HEK293T (cell line): ENCODE results near the gene AGAP3.

ENCODE experiments used
- CTCF ChIA-PET: fragments of 350-600 bp; formaldehyde crosslinking; extraction: SDS; loops from one replicate; lab custom pipeline; 2021; ENCODE audit warnings: antibody characterized with exemption, inconsistent platforms; lab: Yijun Ruan, JAX
- POLR2A ChIA-PET: fragments of 350-600 bp; formaldehyde crosslinking; extraction: SDS; loops from one replicate; lab custom pipeline; 2020; ENCODE audit warnings: antibody characterized with exemption, inconsistent platforms; lab: Yijun Ruan, JAX
- DNase-seq: peaks from one replicate; pipeline ENCODE4 v3.0.0; 2012; ENCODE audit warnings: mixed read lengths; ENCODE audit errors: extremely low spot score
- BHLHE40 ChIP-seq: fragments of 450-650 bp; IDR thresholded peaks from 2 replicates; pipeline ENCODE4 v1.6.1; 2016; ENCODE audit warnings: mild to moderate bottlenecking, moderate library complexity, borderline replicate concordance
- CTBP1 ChIP-seq: fragments of 450-650 bp; IDR thresholded peaks from 2 replicates; pipeline ENCODE4 v1.6.1; 2016; ENCODE audit warnings: borderline replicate concordance
- ELF4 ChIP-seq: fragments of 450-650 bp; IDR thresholded peaks from 2 replicates; pipeline ENCODE4 v1.6.1; 2017; ENCODE audit warnings: antibody characterized with exemption
- FOXA1 ChIP-seq: fragments of 450-650 bp; IDR thresholded peaks from 2 replicates; pipeline ENCODE4 v1.6.1; 2016; ENCODE audit warnings: mild to moderate bottlenecking
- FOXK2 ChIP-seq: fragments of 450-650 bp; IDR thresholded peaks from 2 replicates; pipeline ENCODE4 v1.6.1; 2016; ENCODE audit warnings: mild to moderate bottlenecking
- FOXM1 ChIP-seq: fragments of 450-650 bp; IDR thresholded peaks from 2 replicates; pipeline ENCODE4 v1.6.1; 2017; ENCODE audit warnings: mild to moderate bottlenecking, borderline replicate concordance
- HDGF ChIP-seq: fragments of 450-650 bp; IDR thresholded peaks from 2 replicates; pipeline ENCODE4 v1.6.1; 2017; ENCODE audit warnings: antibody characterized with exemption, borderline replicate concordance
- L3MBTL2 ChIP-seq: fragments of 450-650 bp; conservative IDR thresholded peaks from 2 replicates; pipeline ENCODE4 v1.6.1; 2016; ENCODE audit warnings: mild to moderate bottlenecking
- LEF1 ChIP-seq: fragments of 450-650 bp; IDR thresholded peaks from 2 replicates; pipeline ENCODE4 v1.6.1; 2017; ENCODE audit warnings: mild to moderate bottlenecking, borderline replicate concordance
- SP1 ChIP-seq: fragments of 450-650 bp; IDR thresholded peaks from 2 replicates; pipeline ENCODE4 v1.6.1; 2017
- SUZ12 ChIP-seq: fragments of 450-650 bp; IDR thresholded peaks from 2 replicates; pipeline ENCODE4 v1.6.1; 2016; ENCODE audit warnings: mild to moderate bottlenecking
- ZNF384 ChIP-seq: fragments of 450-650 bp; IDR thresholded peaks from 2 replicates; pipeline ENCODE4 v1.6.1; 2016
- TF ChIP-seq, protein P1 (sequence below): fragments of 450-650 bp; IDR thresholded peaks from 2 replicates; pipeline ENCODE4 v1.6.1; 2016

AGAP3 gene

DNA sequence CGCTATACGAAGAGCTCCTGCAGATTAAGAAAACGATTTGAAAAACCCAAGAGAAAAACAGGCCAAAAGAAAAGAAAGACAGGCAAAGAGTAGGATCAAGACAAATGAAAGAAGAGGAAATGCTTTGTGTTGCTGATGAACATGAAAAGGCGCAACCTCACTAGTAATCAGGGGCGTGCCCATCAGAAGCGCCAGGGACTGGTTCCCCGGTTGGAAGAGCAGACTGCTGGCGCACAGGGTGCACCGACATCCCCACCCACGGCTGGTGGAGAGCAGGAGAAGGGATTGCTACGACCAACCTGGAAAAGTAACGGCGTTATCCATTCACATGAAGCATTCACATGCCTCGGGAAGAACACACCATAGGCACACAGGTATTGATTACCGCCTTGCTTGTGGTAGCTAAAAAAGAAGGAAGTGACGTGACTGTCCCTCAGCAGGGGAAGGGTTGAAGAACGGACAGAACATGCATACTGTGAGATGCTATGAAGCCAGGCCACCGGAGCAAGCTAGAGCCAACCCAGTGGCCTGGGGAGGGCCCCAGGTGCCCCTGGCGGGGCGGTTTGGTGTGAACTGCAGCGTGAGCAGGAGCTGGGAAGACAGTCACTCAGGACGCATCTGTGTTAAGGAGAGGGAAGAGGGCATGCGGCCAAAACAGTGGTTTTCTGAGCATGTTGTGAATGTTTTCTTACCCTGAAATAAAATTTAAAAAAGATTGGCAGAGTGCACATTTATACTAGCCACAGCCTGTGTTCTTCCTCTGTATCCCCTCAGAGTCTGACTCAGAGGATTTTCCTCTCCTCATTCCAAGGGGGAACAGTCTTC is 18.3 kb downstream of the AGAP3 start:
- CTCF ChIA-PET = no interaction called here

DNA sequence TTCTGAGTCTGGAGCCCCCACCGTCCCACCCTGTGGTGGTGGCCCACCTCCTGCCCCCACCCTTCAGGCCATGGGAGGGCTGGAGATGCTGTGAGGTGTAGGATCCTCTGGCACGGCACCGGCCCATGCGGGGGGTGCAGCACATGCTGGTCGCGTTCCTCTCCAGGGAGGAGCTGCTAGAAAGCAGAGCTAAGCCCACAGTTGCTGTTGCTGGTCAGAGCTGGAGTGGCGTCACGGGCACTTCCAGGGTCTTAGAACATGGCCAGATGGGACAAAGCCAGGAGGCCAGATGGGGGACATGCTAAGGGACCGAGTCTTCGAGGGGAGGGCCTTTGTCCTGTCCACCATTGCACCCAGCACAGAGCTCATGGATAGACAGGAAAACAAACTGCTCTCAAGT is 21.6 kb downstream of the AGAP3 start:
- no peak for TF ChIP-seq BHLHE40
- TF ChIP-seq SUZ12 = no peak
- TF ChIP-seq, protein P1, sequence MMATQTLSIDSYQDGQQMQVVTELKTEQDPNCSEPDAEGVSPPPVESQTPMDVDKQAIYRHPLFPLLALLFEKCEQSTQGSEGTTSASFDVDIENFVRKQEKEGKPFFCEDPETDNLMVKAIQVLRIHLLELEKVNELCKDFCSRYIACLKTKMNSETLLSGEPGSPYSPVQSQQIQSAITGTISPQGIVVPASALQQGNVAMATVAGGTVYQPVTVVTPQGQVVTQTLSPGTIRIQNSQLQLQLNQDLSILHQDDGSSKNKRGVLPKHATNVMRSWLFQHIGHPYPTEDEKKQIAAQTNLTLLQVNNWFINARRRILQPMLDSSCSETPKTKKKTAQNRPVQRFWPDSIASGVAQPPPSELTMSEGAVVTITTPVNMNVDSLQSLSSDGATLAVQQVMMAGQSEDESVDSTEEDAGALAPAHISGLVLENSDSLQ = no peak
- no peak for TF ChIP-seq LEF1
- TF ChIP-seq HDGF = no peak
- no peak for TF ChIP-seq FOXM1
- TF ChIP-seq SP1 = no peak
- no peak for TF ChIP-seq ELF4
- no peak for DNase-seq
- POLR2A ChIA-PET = interaction anchor here (1.1 to 1.6 kb wide), 3 partner anchors 27 to 89 kb away, joined by 4 to 5 read pairs (median 5); partner anchors contain the start of genes ABCB8 and FASTK
- CTCF ChIA-PET = interaction anchor here (1.4 to 2.6 kb wide), 2 partner anchors 23 to 31 kb away, joined by 5 read pairs; no protein-coding TSS in a partner anchor

More for the DNA sequence above, 18.3 kb downstream of the AGAP3 start:
- POLR2A ChIA-PET = no interaction called here
- no peak for DNase-seq
- no peak for TF ChIP-seq FOXK2

DNA sequence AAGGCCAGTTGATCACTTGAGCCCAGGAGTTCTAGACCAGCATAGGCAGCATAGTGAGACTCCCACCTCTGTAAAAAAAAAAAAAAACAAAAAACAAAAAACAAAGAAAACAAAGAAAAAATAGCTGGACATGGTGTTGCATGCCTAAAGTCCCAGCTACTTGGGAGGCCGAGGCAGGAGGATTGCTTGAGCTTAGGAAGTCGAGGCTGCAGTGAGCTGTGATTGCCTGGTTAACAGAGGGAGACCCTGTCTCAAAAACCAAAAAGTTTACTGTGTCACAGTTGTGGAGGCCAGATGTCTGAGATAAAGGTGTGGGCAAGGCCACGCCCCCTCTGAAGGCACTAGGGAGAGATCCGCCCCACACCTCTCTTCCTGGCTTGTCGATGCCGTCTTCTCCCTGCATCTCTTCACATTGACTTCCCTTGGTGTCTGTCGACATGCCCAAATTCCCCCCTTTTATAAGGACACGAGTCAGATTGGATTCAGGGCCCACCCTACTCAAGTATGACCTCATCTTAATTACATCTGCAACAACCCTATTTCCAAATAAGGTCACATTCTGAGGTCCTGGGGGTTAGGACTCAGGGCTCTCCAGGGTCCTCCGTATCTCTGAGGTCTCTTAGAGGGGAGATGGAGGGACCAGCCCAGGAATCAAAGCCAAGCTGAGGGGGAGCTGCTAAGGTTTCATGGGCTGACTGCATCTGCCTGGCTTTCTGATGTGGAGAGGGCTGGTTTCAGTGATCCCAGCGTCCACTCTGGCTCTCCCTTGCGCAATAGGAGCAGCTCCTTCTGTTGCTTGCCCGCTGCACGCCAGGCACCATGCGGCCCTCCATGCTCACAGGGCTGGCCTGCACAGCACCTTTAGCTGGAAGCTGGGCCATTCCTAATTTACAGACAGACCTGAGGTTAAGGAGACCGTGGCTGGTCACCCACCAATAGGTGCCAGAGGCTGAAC is 23.1 kb downstream of the AGAP3 start:
- POLR2A ChIA-PET = interaction anchor here (0.9 to 1.7 kb wide), 5 partner anchors 29 to 90 kb away, joined by 3 to 10 read pairs (median 5); partner anchors contain the start of genes ABCB8 and FASTK
- CTCF ChIA-PET = interaction anchor here (0.7 to 2.6 kb wide), 12 partner anchors 10 to 211 kb away, joined by 3 to 13 read pairs (median 4); partner anchors contain the start of genes CHPF2 and SLC4A2
- no peak for DNase-seq
- TF ChIP-seq BHLHE40 (no peak), CTBP1 (no peak), SP1 (no peak), ELF4 (no peak), SUZ12 (no peak)

DNA sequence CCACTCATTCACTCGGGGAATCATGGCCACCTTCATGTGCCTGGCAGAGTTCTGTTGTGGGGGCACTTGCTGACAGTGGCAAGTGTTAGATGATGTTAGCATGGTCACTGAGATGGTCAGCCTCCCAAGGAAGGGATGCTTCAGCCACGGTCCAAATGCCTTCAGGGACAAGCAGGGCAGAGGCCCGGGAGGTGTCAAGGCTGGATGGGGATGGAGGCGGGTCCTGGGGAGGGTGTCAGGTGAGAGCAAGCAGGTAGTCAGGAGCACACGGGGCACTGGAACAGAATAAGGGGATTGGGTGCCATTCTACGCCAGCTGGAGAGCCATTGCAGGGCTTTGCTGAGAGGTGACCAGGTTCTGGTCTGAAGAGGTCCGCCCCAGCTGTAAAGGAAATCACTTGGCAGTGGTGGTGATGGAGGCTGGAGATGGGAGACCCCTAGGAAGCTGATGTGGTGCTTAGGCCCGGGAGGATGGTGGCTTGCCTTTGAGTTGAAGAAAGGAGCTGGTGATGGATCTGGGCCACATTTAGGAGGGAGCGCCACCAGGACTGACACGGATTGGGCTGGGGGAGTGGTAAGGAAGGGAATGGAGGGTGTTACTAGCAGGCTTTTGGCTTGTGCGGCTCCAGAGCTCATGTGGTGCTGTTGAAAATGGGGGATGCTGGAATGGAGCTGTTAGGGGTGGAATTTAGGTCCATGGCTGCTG is 24.1 kb downstream of the AGAP3 start:
- no peak for DNase-seq
- TF ChIP-seq HDGF = 0 out of 2 replicates have a peak, but pooled peaks have one; percentile 5
- no peak for TF ChIP-seq FOXM1
- ChIA-PET CTCF (interaction anchor here (0.6 to 2.6 kb wide), 27 partner anchors 9 to 327 kb away, joined by 3 to 13 read pairs (median 4); partner anchors contain the start of genes ABCB8, AGAP3, FASTK and SLC4A2), POLR2A (interaction anchor here (1.0 to 1.7 kb wide), 4 partner anchors 21 to 82 kb away, joined by 3 to 10 read pairs (median 5); partner anchors contain the start of genes ABCB8, AGAP3 and SLC4A2)

DNA sequence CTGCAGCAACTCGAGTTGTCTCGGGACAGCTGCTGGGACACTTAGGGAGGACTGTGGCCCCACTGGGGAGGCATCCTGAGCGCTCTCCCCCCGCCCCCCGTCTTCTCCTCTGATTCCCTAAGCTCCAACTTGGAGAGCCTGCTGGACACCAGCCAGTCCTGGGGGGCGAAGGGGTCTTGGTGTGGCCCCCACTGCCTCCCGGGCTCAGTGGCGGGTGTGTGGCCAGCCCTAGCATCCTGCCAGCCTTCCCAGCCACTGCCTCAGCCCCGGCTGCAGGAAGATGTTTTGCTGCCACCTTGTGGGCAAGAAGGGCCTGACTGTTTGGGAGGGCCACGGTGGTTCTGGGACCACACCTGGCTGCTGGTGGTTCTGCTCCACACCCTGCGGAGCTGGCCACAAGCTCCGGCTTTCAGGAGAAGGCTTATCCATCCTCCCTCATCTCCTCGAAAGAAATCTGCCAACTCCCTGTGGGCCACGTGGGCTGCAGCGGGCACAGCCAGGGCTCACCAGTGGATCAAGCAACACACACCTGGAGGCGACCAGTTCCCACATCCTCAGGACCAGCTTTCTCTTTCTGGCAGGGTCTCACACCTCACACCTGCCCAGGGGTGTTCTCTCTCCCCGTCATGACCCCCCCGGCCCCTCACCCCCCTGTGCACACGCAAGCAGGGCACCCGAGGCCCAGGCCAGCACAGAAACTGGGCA is 24.8 kb downstream of the AGAP3 start:
- DNase-seq = peak; percentile 93
- ChIA-PET CTCF (interaction anchor here (0.6 to 2.6 kb wide), 29 partner anchors 8 to 328 kb away, joined by 3 to 13 read pairs (median 4); partner anchors contain the start of genes ABCB8, AGAP3, FASTK and SLC4A2), POLR2A (interaction anchor here (1.0 to 1.7 kb wide), 4 partner anchors 22 to 83 kb away, joined by 3 to 10 read pairs (median 5); partner anchors contain the start of genes ABCB8, AGAP3 and SLC4A2)
- no peak for TF ChIP-seq ZNF384
- no peak for TF ChIP-seq L3MBTL2
- TF ChIP-seq SP1 = no peak
- no peak for TF ChIP-seq BHLHE40
- TF ChIP-seq CTBP1 = no peak
- no peak for TF ChIP-seq ELF4
- no peak for TF ChIP-seq FOXA1

DNA sequence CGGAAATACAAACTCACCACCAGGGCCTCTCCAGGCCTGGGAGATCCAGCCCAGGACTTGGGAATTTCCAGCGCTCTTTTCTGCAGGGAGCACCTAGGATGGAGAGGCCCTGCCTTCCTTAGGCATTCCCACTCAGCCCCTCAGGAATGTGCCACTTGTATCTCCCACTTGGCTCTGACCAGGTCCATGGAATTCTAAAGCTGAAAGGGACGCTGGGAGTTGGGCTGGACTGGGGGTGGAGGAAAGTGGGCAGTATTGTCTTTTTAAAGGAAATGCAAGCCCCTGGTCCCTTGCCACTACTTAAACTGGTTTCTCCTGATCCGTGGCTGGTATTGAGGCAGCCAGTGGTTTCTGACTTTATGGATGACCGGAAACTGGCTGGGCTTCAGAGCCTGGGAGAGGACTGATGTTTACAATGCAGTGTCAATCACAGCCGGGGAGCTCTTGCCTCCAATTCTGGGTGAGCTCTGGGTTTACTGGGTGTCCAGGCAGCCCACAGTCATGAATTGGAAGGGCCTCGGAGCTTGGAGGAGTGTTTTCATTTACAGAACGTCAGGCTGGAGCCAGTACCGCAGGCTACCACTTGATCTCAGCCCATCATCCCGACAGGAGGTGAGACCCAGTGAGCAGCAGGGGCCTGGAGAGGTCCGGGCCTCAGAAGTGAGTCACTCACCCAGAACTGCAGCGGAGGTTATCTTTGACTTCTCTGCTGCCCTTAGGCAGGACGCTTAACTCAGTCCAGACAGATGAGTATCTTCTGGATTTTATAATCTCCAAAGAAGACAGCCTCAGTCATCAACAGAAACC is 27.3 kb downstream of the AGAP3 start:
- POLR2A ChIA-PET = interaction anchor here (0.5 to 1.0 kb wide), 2 partner anchors 33 to 1928 kb away, joined by 3 read pairs; partner anchors contain the start of gene FASTK
- CTCF ChIA-PET = interaction anchor here (0.8 to 1.7 kb wide), 2 partner anchors 10 to 18 kb away, joined by 4 read pairs; no protein-coding TSS in a partner anchor
- TF ChIP-seq ZNF384 (no peak), HDGF (0 out of 2 replicates have a peak, but pooled peaks have one; percentile 46)
- TF ChIP-seq, protein P1 = peak; percentile 84
- DNase-seq = peak; percentile 63
